SU-DHL-6 (cell line): Measurements from ENCODE around the gene P2RX2.

Experiments used
- H2AFZ ChIP-seq: fragments of 200-600 bp; sonication (generic); 2 replicates; pipeline ENCODE4 v1.6.1; 2014; ENCODE audit warnings: low read depth, mild to moderate bottlenecking, moderate library complexity, mixed read lengths, antibody characterized with exemption, low read length; ENCODE audit not compliant: severe bottlenecking
- H3F3A ChIP-seq: fragments of 200-600 bp; shearing (Covaris generic); 2 replicates; pipeline ENCODE4 v1.6.0; 2016; ENCODE audit warnings: antibody characterized with exemption, mild to moderate bottlenecking; ENCODE audit not compliant: insufficient read depth
- H3K27ac ChIP-seq: fragments of 200-600 bp; sonication (generic); 2 replicates; pipeline ENCODE4 v1.5.1; 2016; ENCODE audit warnings: low read depth, mild to moderate bottlenecking, low read length, moderate library complexity, mixed read lengths
- H3K27me3 ChIP-seq: fragments of 200-600 bp; sonication (generic), shearing (Covaris generic); 2 replicates; pipeline ENCODE4 v1.6.0; 2014; ENCODE audit warnings: mild to moderate bottlenecking, low read length
- H3K36me3 ChIP-seq: fragments of 200-600 bp; sonication (generic); 2 replicates; pipeline ENCODE4 v1.6.1; 2014; ENCODE audit warnings: mild to moderate bottlenecking, low read length, mixed read lengths
- H3K4me2 ChIP-seq: fragments of 300-600, 200-600 bp; shearing (Covaris generic), sonication (generic); 2 replicates; pipeline ENCODE4 v1.6.0; 2014; ENCODE audit warnings: low read length, low read depth, mild to moderate bottlenecking; ENCODE audit not compliant: poor library complexity, severe bottlenecking
- H3K4me3 ChIP-seq: fragments of 200-600 bp; sonication (generic); 2 replicates; pipeline ENCODE4 v1.5.1; 2014; ENCODE audit warnings: antibody characterized with exemption, low read length, mild to moderate bottlenecking, mixed read lengths; ENCODE audit not compliant: insufficient read depth, poor library complexity, severe bottlenecking
- H3K79me2 ChIP-seq: fragments of 200-600 bp; sonication (generic); 2 replicates; pipeline ENCODE4 v1.6.1; 2014; ENCODE audit warnings: mild to moderate bottlenecking, low read length, moderate library complexity; ENCODE audit not compliant: insufficient read depth
- H3K9ac ChIP-seq: fragments of 200-600 bp; sonication (generic); 2 replicates; pipeline ENCODE4 v1.7.0; 2014; ENCODE audit warnings: mild to moderate bottlenecking, low read length
- H3K9me2 ChIP-seq: fragments of 200-600 bp; sonication (generic); replicated peaks from 2 replicates; pipeline ENCODE4 v1.6.1; 2014; ENCODE audit warnings: low read length; ENCODE audit not compliant: insufficient read depth
- H3K9me3 ChIP-seq: fragments of 200-600 bp; sonication (generic); 2 replicates; pipeline ENCODE4 v1.6.1; 2014; ENCODE audit warnings: low read length, mixed read lengths; ENCODE audit not compliant: insufficient read depth
- H4K20me1 ChIP-seq: fragments of 200-600 bp; sonication (generic); 2 replicates; pipeline ENCODE4 v1.6.1; 2014; ENCODE audit warnings: low read depth, mild to moderate bottlenecking, antibody characterized with exemption, low read length, moderate library complexity, mixed read lengths
- EZH2phosphoT487 ChIP-seq: fragments of 200-600 bp; sonication (generic), shearing (Covaris generic); conservative IDR thresholded peaks from 2 replicates; pipeline ENCODE4 v1.6.1; 2018; ENCODE audit warnings: mild to moderate bottlenecking, antibody characterized with exemption, low read length, moderate library complexity, mixed read lengths
- TF ChIP-seq, protein P1 (sequence below): fragments of 200-600 bp; sonication (generic); IDR thresholded peaks from one replicate; pipeline ENCODE4 v1.5.1; 2017; ENCODE audit warnings: antibody characterized with exemption, mild to moderate bottlenecking, low read length, moderate library complexity; ENCODE audit not compliant: insufficient read depth, poor library complexity, severe bottlenecking

The P2RX2 gene

DNA sequence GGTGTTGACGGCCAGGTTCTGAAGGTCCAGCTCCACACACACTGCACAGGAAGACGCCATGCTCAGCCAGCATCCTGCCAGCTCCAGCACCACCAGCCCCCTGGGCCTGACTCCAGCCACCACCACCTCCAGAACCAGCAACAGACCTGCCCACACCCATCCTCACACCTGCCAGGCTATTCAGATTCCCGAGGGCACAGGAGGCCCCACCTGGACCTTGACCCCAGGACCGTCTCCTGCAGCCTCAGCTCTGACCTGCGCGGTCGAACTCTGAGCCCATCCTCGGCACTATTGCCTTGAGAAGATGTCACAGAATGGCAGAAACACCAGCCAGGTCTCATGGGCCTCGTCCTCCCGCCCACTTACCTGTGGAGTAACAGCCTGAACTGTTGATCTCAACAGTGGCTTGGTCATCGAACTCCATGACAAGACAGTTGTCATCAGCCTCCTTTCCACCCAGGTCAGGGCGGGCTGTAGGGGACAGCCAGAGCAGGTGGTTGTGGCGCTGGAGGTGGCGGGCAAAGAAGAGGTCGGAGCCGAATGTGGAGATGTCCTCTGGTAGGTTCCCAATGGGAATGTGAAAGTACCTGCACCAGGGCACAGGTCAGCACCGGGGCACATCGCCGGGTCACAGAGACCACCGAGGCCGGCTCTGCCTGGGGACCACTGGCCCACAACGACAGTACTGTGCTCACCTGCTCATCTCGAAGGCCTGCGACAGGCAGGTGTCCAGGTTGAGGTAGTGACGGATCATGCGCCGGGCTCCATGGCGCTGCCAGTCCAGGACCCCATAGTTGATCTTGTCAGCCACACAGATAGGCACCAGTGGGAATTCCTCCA lies 23.5 kb downstream of the P2RX2 start:
- no peaks in the 10 kb centered on the region for H3K9me2 ChIP-seq
- TF ChIP-seq, protein P1, sequence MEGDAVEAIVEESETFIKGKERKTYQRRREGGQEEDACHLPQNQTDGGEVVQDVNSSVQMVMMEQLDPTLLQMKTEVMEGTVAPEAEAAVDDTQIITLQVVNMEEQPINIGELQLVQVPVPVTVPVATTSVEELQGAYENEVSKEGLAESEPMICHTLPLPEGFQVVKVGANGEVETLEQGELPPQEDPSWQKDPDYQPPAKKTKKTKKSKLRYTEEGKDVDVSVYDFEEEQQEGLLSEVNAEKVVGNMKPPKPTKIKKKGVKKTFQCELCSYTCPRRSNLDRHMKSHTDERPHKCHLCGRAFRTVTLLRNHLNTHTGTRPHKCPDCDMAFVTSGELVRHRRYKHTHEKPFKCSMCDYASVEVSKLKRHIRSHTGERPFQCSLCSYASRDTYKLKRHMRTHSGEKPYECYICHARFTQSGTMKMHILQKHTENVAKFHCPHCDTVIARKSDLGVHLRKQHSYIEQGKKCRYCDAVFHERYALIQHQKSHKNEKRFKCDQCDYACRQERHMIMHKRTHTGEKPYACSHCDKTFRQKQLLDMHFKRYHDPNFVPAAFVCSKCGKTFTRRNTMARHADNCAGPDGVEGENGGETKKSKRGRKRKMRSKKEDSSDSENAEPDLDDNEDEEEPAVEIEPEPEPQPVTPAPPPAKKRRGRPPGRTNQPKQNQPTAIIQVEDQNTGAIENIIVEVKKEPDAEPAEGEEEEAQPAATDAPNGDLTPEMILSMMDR = no peak
- TF ChIP-seq EZH2phosphoT487 = no peak
- no peak overlapping the region for H3K4me2 ChIP-seq
- H3K27ac ChIP-seq = no peak overlapping the region
- no peak overlapping the region for H3K4me3 ChIP-seq
- no peaks in the 10 kb centered on the region for H3K79me2 ChIP-seq
- H4K20me1 ChIP-seq = no peaks in the 10 kb centered on the region
- peaks cover 3% of the 10 kb centered on the region; the same call in 1 of the 2 replicates for H3K36me3 ChIP-seq
- no peak overlapping the region for H3K9ac ChIP-seq
- H2AFZ ChIP-seq = no peak overlapping the region
- no peaks in the 10 kb centered on the region for H3F3A ChIP-seq
- no peaks in the 10 kb centered on the region for H3K9me3 ChIP-seq
- H3K27me3 ChIP-seq = no peaks in the 10 kb centered on the region

GRCh38 chr12:132642846-132643835 lies 24.6 kb downstream of the P2RX2 start:
- no peaks in the 10 kb centered on the region for H3K9me3 ChIP-seq
- H3K4me3 ChIP-seq = no peak overlapping the region
- H3K27me3 ChIP-seq = no peaks in the 10 kb centered on the region
- H3K9me2 ChIP-seq = no peaks in the 10 kb centered on the region
- no peak overlapping the region for H3K27ac ChIP-seq
- H2AFZ ChIP-seq = no peak overlapping the region
- H3K9ac ChIP-seq = no peak overlapping the region
- no peak overlapping the region for H3K4me2 ChIP-seq
- no peaks in the 10 kb centered on the region for H4K20me1 ChIP-seq
- no peaks in the 10 kb centered on the region for H3K36me3 ChIP-seq
- no peaks in the 10 kb centered on the region for H3K79me2 ChIP-seq
- TF ChIP-seq, protein P1 = no peak
- TF ChIP-seq EZH2phosphoT487 = no peak
- no peaks in the 10 kb centered on the region for H3F3A ChIP-seq

GRCh38 chr12:132646850-132647249 lies 28.3 kb downstream of the P2RX2 start:
- no peaks in the 10 kb centered on the region for H3K9me2 ChIP-seq
- H3K9ac ChIP-seq = no peak overlapping the region
- no peaks in the 10 kb centered on the region for H3K79me2 ChIP-seq
- no peak overlapping the region for H3K27ac ChIP-seq
- H3K27me3 ChIP-seq = no peaks in the 10 kb centered on the region
- H4K20me1 ChIP-seq = no peaks in the 10 kb centered on the region
- no peaks in the 10 kb centered on the region for H3F3A ChIP-seq
- no peaks in the 10 kb centered on the region for H3K9me3 ChIP-seq
- no peak for TF ChIP-seq EZH2phosphoT487
- TF ChIP-seq, protein P1 = no peak
- H3K4me3 ChIP-seq = no peak overlapping the region
- no peak overlapping the region for H3K4me2 ChIP-seq
- H2AFZ ChIP-seq = no peak overlapping the region
- no peaks in the 10 kb centered on the region for H3K36me3 ChIP-seq
